ENCODE results near the gene C20orf173.
"Not testable (repeated sequence)": the region's sequence is repeated elsewhere in the genome, so short reads cannot be mapped to it uniquely, and the experiment has no call there.

The C20orf173 gene

GRCh38 chr20:35544941-35545340 is 15.5 kb upstream of the C20orf173 start:
- not testable (repeated sequence) for DNase-seq

- no peak for DNase-seq
Observed at GRCh38 chr20:35544436-35544835, 15.0 kb upstream of the C20orf173 start.

GRCh38 chr20:35542990-35543389 is 13.5 kb upstream of the C20orf173 start:
- DNase-seq, result no peak

GRCh38 chr20:35541783-35542662 is 12.6 kb upstream of the C20orf173 start, which contains the start of gene ERGIC3:
ERGIC3 (plus strand) TSS chr20:35542078; CDS start chr20:35542098, 20 bp downstream.
- peak; percentile 93 for DNase-seq

- no peak for DNase-seq
Observed at GRCh38 chr20:35541118-35541782, 11.8 kb upstream of the C20orf173 start.

GRCh38 chr20:35539756-35540212 is 10.3 kb upstream of the C20orf173 start:
- DNase-seq, result peak; percentile 97

GRCh38 chr20:35527122-35527769 is 2.2 kb downstream of the C20orf173 start:
- no peak for DNase-seq

GRCh38 chr20:35525639-35526038 is 3.8 kb downstream of the C20orf173 start:
- DNase-seq, result no peak

GRCh38 chr20:35523298-35523888 is 6.1 kb downstream of the C20orf173 start:
- DNase-seq, result no peak

- no peak for DNase-seq
Observed at GRCh38 chr20:35518955-35519354, 10.5 kb downstream of the C20orf173 start.

GRCh38 chr20:35517767-35518166 is 11.7 kb downstream of the C20orf173 start:
- not testable (repeated sequence) for DNase-seq

GRCh38 chr20:35517125-35517524 is 12.3 kb downstream of the C20orf173 start:
- no peak for DNase-seq

- no peak for DNase-seq
Observed at GRCh38 chr20:35515949-35516645, 13.4 kb downstream of the C20orf173 start.

GRCh38 chr20:35515341-35515740 is 14.1 kb downstream of the C20orf173 start:
- no peak for DNase-seq

- no peak for DNase-seq
Observed at GRCh38 chr20:35514371-35514932, 15.0 kb downstream of the C20orf173 start.

- no peak for DNase-seq
Observed at GRCh38 chr20:35511814-35512420, 17.5 kb downstream of the C20orf173 start.

- DNase-seq, result no peak
Observed at GRCh38 chr20:35510951-35511735, 18.3 kb downstream of the C20orf173 start.

- no peak for DNase-seq
Observed at GRCh38 chr20:35508493-35509218, 20.8 kb downstream of the C20orf173 start.

GRCh38 chr20:35506872-35507638 is 22.4 kb downstream of the C20orf173 start:
- DNase-seq, result no peak

Measured in NCI-H524 treated with DMSO at 0.1 percent for 48 hours (cell line).